ENCODE results near the gene MED29.

The MED29 gene

GRCh38 chr19:39422020-39422419, 30.8 kb downstream of the MED29 start:
- no peak overlapping the region for H3K4me3 ChIP-seq (ENCODE audit: low read depth, low read length)
- no peak overlapping the region for H3K27ac ChIP-seq
- H3K9me3 ChIP-seq (ENCODE audit: control insufficient read depth, low read length), result no peaks in the 10 kb centered on the region
- no peaks in the 10 kb centered on the region for H3K4me1 ChIP-seq
- no peak overlapping the region for H3K9ac ChIP-seq
- H3K4me2 ChIP-seq (ENCODE audit: low read length), result no peak overlapping the region
- no peaks in the 10 kb centered on the region for H3K36me3 ChIP-seq (ENCODE audit: control insufficient read depth, insufficient read depth, low read length)
- H3K79me2 ChIP-seq, result no peaks in the 10 kb centered on the region
- no peaks in the 10 kb centered on the region for H3K27me3 ChIP-seq (ENCODE audit: control insufficient read depth, insufficient read depth, low read length)
- H2AFZ ChIP-seq, result no peak overlapping the region
- no peak for TF ChIP-seq CTCF (IDR thresholded peaks at IDR 0.05)

GRCh38 chr19:39423258-39424086, 32.3 kb downstream of the MED29 start:
- H2AFZ ChIP-seq, result no peak overlapping the region
- H3K4me3 ChIP-seq (ENCODE audit: low read depth, low read length), result no peak overlapping the region
- H3K4me1 ChIP-seq, result no peaks in the 10 kb centered on the region
- H3K79me2 ChIP-seq, result no peaks in the 10 kb centered on the region
- no peak for TF ChIP-seq CTCF (IDR thresholded peaks at IDR 0.05)
- H3K9me3 ChIP-seq (ENCODE audit: control insufficient read depth, low read length), result no peaks in the 10 kb centered on the region
- H3K4me2 ChIP-seq (ENCODE audit: low read length), result no peak overlapping the region
- H3K9ac ChIP-seq, result no peak overlapping the region
- H3K27me3 ChIP-seq (ENCODE audit: control insufficient read depth, insufficient read depth, low read length), result no peaks in the 10 kb centered on the region
- H3K27ac ChIP-seq, result no peak overlapping the region
- H3K36me3 ChIP-seq (ENCODE audit: control insufficient read depth, insufficient read depth, low read length), result no peaks in the 10 kb centered on the region

GRCh38 chr19:39424934-39425333, 33.8 kb downstream of the MED29 start:
- H3K4me3 ChIP-seq (ENCODE audit: low read depth, low read length), result no peak overlapping the region
- H3K9me3 ChIP-seq (ENCODE audit: control insufficient read depth, low read length), result no peaks in the 10 kb centered on the region
- no peak overlapping the region for H3K27ac ChIP-seq
- H3K79me2 ChIP-seq, result no peaks in the 10 kb centered on the region
- no peak overlapping the region for H3K9ac ChIP-seq
- H3K4me1 ChIP-seq, result no peaks in the 10 kb centered on the region
- H2AFZ ChIP-seq, result no peak overlapping the region
- no peaks in the 10 kb centered on the region for H3K36me3 ChIP-seq (ENCODE audit: control insufficient read depth, insufficient read depth, low read length)
- H3K4me2 ChIP-seq (ENCODE audit: low read length), result no peak overlapping the region
- H3K27me3 ChIP-seq (ENCODE audit: control insufficient read depth, insufficient read depth, low read length), result no peaks in the 10 kb centered on the region
- no peak for TF ChIP-seq CTCF (IDR thresholded peaks at IDR 0.05)

GRCh38 chr19:39425744-39426143, 34.6 kb downstream of the MED29 start:
- TF ChIP-seq CTCF (IDR thresholded peaks at IDR 0.05), result no peak
- no peaks in the 10 kb centered on the region for H3K4me1 ChIP-seq
- no peak overlapping the region for H3K4me2 ChIP-seq (ENCODE audit: low read length)
- H3K9ac ChIP-seq, result no peak overlapping the region
- no peaks in the 10 kb centered on the region for H3K27me3 ChIP-seq (ENCODE audit: control insufficient read depth, insufficient read depth, low read length)
- no peaks in the 10 kb centered on the region for H3K9me3 ChIP-seq (ENCODE audit: control insufficient read depth, low read length)
- no peak overlapping the region for H3K4me3 ChIP-seq (ENCODE audit: low read depth, low read length)
- H3K79me2 ChIP-seq, result no peaks in the 10 kb centered on the region
- H2AFZ ChIP-seq, result no peak overlapping the region
- H3K36me3 ChIP-seq (ENCODE audit: control insufficient read depth, insufficient read depth, low read length), result no peaks in the 10 kb centered on the region
- no peak overlapping the region for H3K27ac ChIP-seq

- TF ChIP-seq CTCF (IDR thresholded peaks at IDR 0.05), result no peak
- Histone ChIP-seq H3K4me3 (ENCODE audit: low read depth, low read length) (no peak overlapping the region), H3K9me3 (ENCODE audit: control insufficient read depth, low read length) (no peaks in the 10 kb centered on the region)
Observed at GRCh38 chr19:39426170-39426569, 35.0 kb downstream of the MED29 start.

More at GRCh38 chr19:39426170-39426569, 35.0 kb downstream of the MED29 start:
- no peak overlapping the region for H3K9ac ChIP-seq
- H3K4me2 ChIP-seq (ENCODE audit: low read length), result no peak overlapping the region
- H3K27me3 ChIP-seq (ENCODE audit: control insufficient read depth, insufficient read depth, low read length), result no peaks in the 10 kb centered on the region
- H3K27ac ChIP-seq, result no peak overlapping the region
- no peaks in the 10 kb centered on the region for H3K36me3 ChIP-seq (ENCODE audit: control insufficient read depth, insufficient read depth, low read length)
- no peak overlapping the region for H2AFZ ChIP-seq
- H3K79me2 ChIP-seq, result no peaks in the 10 kb centered on the region
- H3K4me1 ChIP-seq, result no peaks in the 10 kb centered on the region
